Epithelial cell of proximal tubule (primary cell): ENCODE measurements around the gene IQSEC1. TPM values are rescaled to one million over a fixed set of nuclear protein-coding genes. Genes with fewer than 3 reads are reported as not detected.
A peak's percentile ranks its signal among the peaks of the same experiment; 100 is the strongest.

ENCODE experiments used
- DNase-seq: peaks from one replicate; pipeline ENCODE4 v3.0.0-alpha.2; 2011; ENCODE audit warnings: low read depth
- H3K4me3 ChIP-seq: 2 replicates; pipeline ENCODE4 v1.5.1; 2011; ENCODE audit warnings: low read depth, mild to moderate bottlenecking, low read length
- total RNA-seq: library from RNA; depleted of rRNA; stranded (reverse); fragments of >200 nt; gene quantifications from 2 replicates; pipeline ENCODE4 v1.2.3, GENCODE V29; 2015
- TF ChIP-seq, protein P1 (sequence below): conservative IDR thresholded peaks from 2 replicates; pipeline ENCODE4 v1.5.1; 2012; ENCODE audit warnings: low read depth, mild to moderate bottlenecking, low read length

Gene IQSEC1
- total RNA-seq, 1 donor from 2014 or later, result 8.8 TPM

DNA sequence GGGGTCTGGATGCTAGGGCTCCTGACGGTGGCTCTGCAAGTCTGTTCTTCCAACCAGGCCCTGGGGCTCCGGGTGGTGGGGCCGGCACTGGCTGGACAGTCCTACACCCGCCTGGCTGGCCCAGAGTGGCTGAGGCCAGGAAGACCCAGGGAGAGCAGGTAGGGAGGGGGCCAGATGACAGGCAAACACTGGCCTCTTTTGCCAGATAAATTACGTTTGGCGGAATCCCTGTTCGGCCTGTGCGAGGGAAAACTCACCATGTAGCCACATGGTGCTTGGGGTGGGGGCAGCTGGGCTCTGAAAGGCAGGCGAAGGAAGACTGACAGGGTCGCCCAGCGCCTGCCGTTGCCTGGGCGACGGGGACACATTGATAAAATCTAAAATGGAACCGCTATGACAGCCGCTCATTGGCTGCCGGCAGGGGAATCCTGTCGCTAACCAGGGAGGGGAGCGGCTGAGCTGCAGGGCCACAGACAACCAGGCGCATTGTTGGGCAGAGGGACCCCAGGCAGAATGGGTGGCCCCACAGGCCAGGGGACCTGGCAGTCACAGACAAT is 30.4 kb downstream of the IQSEC1 start:
- no peak overlapping the region for H3K4me3 ChIP-seq
- no peak for DNase-seq
- TF ChIP-seq, protein P1, sequence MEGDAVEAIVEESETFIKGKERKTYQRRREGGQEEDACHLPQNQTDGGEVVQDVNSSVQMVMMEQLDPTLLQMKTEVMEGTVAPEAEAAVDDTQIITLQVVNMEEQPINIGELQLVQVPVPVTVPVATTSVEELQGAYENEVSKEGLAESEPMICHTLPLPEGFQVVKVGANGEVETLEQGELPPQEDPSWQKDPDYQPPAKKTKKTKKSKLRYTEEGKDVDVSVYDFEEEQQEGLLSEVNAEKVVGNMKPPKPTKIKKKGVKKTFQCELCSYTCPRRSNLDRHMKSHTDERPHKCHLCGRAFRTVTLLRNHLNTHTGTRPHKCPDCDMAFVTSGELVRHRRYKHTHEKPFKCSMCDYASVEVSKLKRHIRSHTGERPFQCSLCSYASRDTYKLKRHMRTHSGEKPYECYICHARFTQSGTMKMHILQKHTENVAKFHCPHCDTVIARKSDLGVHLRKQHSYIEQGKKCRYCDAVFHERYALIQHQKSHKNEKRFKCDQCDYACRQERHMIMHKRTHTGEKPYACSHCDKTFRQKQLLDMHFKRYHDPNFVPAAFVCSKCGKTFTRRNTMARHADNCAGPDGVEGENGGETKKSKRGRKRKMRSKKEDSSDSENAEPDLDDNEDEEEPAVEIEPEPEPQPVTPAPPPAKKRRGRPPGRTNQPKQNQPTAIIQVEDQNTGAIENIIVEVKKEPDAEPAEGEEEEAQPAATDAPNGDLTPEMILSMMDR, result no peak

DNA sequence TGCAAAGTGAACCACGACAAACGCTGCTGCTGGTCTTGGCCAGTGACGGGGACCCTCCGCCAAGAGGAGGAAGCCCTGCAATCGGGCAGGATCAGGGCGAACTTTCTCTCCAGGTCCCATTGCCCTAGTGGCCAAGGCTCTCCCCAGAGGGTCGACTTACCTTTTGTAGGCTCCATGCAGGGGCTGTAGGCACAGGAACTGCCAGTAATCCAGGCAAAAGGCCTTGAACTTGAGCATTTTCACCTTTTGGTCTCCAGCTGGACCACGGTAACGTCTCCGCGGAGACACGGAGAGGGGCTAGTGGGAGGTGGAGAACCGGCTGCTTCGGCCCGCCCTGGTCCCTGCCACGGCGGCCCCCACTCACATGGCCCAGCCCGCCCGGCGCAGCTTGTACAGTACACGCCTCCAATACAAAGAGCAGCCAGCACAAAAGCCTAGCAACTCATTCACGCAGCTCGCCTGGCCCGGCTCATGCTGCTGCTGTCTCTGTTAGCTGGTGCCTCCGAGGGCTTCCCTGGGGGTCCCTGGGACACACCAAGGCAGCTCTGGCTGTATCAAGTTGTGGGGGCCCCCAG is 31.0 kb downstream of the IQSEC1 start:
- TF ChIP-seq, protein P1, result no peak
- no peak overlapping the region for H3K4me3 ChIP-seq
- no peak for DNase-seq

DNA sequence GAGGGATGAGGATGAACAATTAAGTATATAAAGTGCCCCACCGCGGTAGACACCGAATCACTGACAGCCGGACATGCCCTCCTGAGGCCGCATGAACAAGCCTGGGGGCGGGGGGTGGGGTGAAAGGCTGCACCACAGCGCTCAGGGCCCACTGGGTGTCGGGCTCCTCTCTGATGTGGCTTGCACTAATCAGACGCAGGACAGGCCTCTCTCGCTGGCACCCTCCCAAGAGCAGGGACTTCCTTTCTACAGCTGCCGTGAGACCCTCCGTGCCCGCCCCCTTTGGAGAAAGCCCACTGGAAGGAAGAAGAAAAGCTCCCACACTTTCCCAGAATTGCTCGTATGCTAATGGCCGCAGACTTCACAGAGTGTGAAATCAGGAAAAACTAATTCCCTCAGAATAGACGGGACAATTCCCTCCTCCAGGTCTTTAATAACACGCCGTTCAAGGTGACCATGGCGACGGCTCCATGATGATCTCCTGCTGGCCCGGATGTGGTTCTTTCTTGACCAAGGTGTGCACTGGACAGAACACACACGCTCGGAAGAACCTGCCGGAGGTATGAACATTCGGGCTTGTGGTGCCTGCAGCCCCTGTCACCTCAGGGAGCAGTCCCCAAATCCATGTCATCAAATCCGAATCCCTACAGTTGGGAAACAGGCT is 32.0 kb downstream of the IQSEC1 start:
- no peak for DNase-seq
- H3K4me3 ChIP-seq, result no peak overlapping the region
- TF ChIP-seq, protein P1, result no peak

DNA sequence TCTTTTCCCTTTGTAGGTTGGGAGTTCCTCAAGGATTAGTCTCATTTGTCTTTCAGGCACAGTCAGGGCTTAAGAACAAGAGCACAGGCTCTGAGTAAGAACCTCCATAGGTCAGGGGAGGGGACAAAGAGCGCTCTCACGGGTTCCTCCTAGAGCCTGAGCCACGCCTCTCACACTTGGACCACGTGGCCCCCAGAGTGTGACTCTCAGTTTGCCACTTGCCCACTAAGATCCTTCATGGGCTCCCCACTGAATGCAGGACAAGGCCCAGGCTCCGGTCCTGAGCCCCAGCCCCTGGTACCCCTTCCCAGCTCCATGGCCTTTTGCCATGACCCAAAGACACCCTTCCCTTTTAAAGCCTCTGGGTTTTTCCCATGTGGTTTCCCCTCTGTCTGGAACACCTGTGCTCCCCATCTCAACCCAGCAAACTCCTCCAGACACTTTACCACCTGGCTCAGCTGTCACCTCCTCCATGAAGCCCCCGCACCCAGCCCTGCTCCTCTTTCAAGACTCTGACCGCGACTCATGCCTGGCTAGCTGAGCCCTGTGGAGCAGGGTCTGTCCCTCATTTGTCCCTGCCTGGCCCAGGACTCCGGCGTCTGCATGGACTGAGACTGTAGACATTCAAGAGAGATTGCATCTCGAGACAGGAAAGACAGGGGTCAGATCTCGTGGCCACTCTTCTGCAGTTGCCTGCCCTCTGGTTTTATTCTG is 32.7 kb downstream of the IQSEC1 start:
- DNase-seq, result no peak

DNA sequence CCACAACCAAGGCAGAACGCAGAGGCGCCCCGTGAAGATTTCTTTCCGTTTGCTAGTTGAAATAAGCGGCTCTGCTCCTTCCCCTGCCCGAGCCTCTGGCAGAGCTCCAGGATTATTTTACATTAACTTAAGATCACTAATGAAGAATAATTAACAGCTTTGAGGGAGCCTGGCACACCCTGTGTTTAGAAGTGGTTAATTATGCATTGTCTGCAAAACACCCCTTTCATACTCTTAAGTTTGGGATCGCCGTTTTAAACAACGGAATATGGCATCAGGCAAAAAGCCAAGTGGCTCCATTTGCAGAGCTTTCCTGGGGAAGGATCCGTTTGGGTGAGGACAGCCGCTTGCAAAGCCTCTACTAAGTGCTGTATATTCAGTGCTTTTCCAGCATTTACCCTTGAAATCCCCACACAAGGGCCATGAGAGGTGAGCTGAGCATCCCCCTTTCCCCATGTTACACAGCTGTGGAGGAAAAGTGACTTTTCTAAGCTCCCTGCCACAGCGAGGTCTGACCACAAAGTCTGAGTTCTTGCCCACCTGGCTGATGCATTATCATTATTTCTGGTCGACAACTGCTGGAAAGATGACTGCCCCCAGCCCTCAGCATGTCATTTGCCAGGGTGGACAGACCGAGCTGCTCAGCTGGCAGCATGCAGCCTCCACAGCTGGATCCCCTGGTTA is 33.9 kb downstream of the IQSEC1 start:
- peak overlapping the region; percentile 20 for H3K4me3 ChIP-seq
- TF ChIP-seq, protein P1, result no peak
- no peak for DNase-seq

More for the DNA sequence above, 32.7 kb downstream of the IQSEC1 start:
- TF ChIP-seq, protein P1, result no peak
- no peak overlapping the region for H3K4me3 ChIP-seq

DNA sequence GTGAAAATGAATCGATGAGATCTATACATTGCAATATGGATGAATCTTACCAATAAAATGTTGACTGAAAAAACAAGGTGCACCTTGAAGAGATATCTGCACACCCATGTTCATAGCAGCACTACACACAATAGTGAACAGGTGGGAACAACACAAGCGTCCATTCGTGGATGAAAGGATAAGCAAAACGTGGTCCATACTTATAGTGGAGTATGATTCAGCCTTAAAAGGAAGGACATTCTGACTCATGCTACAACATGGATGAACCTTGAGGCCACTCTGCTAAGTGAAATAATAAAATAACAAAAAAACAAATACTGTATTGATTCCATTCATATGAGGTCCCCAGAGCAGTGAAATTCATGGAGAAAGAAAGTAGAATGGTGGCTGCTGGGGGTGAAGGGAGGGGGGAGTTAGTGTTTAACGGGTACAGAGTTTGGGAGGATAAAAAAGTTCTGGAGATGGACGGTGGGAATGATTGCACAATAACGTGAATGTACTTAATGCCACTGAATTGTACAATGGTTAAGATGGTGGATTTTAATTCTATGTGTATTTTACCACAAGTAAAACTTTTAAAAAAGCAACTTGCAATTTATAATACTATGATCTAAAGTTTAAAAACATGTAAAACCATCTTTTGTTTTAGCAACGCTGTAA is 35.6 kb downstream of the IQSEC1 start:
- TF ChIP-seq, protein P1, result no peak
- no peak for DNase-seq

More for the DNA sequence above, 35.6 kb downstream of the IQSEC1 start:
- no peak overlapping the region for H3K4me3 ChIP-seq
